HTR-8/SVneo (cell line): ENCODE results near the gene EYA2.

ENCODE experiments used
- DNase-seq: peaks from one replicate; pipeline ENCODE4 v3.0.0; 2011; ENCODE audit warnings: low spot score, mixed read lengths; ENCODE audit not compliant: insufficient read length
- FAIRE-seq: peaks from 2 replicates; lab custom pipeline; 2011; peaks lifted over from hg19 to GRCh38; lab: Jason Lieb, UNC

Gene EYA2

GRCh38 chr20:47227576-47227975 lies 332.9 kb downstream of the EYA2 start:
- FAIRE-seq (no peak), DNase-seq (no peak)

- no peak for DNase-seq
- no peak for FAIRE-seq
Measured at GRCh38 chr20:47228654-47229053, 334.0 kb downstream of the EYA2 start.

DNA sequence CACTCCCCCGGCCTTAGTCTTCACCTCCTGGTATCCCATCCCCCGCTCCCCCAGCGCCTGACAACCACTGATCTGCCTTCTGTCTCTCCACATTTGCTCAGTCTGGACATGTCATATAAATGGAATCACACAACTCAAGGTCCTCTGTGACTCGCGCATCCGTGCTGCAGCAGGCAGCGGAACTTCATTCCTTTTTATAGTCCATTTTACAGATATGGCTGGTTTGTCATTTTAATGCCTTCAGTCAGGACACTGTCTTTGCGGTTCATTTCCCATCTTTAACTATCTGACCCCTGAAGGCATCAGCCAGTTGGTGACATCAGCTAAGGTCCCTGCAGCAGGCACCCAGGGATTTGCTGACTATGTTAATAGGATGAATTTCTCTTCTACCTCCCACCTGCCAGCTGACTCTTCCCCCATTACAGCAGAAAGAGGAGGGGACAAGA lies 336.2 kb downstream of the EYA2 start:
- no peak for DNase-seq
- no peak for FAIRE-seq

DNA sequence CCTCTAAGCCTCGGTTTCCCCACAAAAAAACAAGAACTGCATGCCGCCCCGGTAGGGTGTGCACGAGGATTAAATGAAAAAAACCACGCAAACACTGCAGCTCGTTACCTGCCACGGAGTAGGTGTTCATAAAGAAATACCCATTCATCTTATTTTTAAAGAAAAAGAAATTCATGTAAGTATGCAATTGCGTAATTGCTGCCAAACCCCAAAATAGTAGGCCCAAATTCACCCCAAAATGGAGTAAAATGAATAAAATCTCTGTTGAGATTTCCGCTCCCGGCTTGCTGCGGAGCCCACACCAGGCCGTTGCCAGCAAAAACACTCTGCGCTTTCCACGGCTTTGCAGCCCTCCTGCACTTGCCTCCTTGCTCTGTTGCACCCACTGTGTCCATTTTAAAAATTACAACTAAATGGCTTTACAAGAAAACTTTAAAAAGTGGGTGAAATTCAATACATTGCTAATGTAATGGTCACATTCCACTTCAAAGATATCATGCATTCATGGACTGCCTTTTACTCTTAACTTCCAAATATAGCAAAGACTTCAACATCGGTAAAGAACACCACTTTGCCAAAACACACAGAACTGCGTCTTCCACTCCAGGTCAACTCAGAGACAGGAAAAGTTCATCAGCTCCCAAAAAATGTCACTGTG lies 336.9 kb downstream of the EYA2 start:
- FAIRE-seq (no peak), DNase-seq (no peak)

- no peak for DNase-seq
- no peak for FAIRE-seq
Measured at GRCh38 chr20:47232518-47232917, 337.9 kb downstream of the EYA2 start.

GRCh38 chr20:47233333-47234188 lies 338.9 kb downstream of the EYA2 start:
- FAIRE-seq, result peak; percentile 9
- no peak for DNase-seq

- DNase-seq, result no peak
- no peak for FAIRE-seq
Measured at GRCh38 chr20:47235111-47235510, 340.5 kb downstream of the EYA2 start.

GRCh38 chr20:47235853-47236638 lies 341.4 kb downstream of the EYA2 start:
- FAIRE-seq (peak; percentile 16), DNase-seq (no peak)

GRCh38 chr20:47236639-47236900 lies 341.9 kb downstream of the EYA2 start:
- DNase-seq (no peak), FAIRE-seq (no peak)

GRCh38 chr20:47237715-47238114 lies 343.1 kb downstream of the EYA2 start:
- FAIRE-seq (no peak), DNase-seq (no peak)
